ENCODE data around the gene TARS1.

TARS1 gene

DNA sequence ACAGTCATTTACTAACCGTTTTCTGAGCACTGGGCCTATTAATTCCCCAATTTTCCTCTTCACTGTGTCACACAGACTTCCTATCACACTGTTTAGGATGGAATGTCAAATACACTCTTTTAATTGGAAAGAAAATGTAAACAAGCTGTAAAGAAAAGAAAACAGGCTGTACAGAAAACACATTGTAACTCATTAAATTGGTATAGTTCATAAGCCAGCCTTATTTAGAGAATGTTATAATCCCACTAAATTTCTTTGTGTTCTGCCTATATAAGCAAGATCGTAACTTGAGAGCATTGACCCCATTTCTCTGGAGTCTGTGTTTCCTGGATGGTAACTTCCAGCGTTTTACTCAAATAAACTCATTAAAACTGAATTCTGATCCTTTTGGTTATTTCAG is 46.5 kb downstream of the TARS1 start:
- no peak for DNase-seq (ENCODE audit: low spot score)
- TF ChIP-seq, protein P1, sequence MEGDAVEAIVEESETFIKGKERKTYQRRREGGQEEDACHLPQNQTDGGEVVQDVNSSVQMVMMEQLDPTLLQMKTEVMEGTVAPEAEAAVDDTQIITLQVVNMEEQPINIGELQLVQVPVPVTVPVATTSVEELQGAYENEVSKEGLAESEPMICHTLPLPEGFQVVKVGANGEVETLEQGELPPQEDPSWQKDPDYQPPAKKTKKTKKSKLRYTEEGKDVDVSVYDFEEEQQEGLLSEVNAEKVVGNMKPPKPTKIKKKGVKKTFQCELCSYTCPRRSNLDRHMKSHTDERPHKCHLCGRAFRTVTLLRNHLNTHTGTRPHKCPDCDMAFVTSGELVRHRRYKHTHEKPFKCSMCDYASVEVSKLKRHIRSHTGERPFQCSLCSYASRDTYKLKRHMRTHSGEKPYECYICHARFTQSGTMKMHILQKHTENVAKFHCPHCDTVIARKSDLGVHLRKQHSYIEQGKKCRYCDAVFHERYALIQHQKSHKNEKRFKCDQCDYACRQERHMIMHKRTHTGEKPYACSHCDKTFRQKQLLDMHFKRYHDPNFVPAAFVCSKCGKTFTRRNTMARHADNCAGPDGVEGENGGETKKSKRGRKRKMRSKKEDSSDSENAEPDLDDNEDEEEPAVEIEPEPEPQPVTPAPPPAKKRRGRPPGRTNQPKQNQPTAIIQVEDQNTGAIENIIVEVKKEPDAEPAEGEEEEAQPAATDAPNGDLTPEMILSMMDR (IDR thresholded peaks at IDR 0.05; ENCODE audit: extremely low read depth, missing control alignments): no peak

DNA sequence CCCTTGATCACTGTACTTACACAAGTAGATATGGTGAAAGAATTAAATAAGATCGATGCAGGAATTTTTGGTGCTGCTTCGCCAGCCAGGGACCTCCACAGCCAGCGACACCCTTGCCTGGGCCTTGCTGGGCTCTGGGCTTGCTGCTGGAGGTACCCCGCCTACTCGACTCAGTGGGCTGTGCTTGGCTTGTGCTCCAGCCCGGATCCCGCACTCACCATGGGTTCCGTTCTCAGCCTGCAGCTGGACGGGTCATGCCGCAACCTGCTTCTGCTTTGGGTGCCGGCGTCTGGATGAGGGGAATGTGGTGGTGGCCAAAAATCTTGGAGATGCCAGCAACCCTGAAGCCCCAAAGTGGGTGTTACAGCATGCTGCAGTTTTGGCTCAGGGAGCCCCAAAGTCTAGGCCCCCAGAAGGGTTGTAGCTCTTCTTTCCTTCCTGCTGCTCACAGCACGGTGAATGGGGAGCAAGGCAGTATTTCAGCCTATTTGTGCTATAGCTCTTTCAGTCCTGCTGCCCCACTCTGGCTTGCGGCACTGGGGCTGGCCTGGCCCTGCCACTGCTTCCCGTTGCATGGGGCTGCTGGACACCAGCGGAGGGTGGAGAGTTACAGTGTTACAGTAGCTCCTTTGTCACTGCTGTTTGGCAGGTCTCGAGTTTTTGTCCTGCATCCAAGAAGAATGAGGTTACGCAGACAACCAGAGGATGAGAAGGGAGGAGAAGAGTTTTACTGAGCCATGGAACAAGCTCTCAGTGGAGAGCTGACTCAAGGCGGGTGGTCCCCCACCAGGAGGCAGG is 48.0 kb downstream of the TARS1 start:
- no peak for DNase-seq (ENCODE audit: low spot score)
- TF ChIP-seq, protein P1 (IDR thresholded peaks at IDR 0.05; ENCODE audit: extremely low read depth, missing control alignments): no peak

DNA sequence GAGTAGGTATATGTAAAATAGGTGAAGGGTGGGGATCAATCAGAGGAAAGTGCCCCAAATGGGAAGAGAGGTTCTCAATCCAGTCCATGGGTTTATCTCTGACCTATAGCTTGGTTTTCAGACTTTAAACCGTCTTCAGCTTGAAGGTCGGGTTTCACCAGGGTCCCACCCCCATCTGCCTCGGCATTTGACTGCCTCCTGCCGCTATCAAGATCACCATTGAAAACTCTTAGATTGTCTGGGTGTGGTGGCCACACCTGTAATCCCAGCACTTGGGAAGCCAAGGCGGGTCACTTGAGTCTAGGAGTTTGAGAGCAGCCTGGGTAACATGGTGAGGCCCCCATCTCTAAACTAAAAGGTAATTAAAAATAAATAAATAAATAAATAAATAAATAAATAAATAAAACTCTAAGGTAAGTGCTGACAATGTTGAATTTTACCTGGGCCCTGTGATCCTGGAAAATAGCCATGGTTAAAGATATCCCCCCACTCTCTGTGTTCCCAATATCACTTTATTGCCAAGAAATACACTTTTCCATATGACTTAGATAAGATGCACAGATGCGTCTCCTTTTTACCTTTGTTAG is 48.8 kb downstream of the TARS1 start:
- TF ChIP-seq, protein P1 (IDR thresholded peaks at IDR 0.05; ENCODE audit: extremely low read depth, missing control alignments): no peak
- no peak for DNase-seq (ENCODE audit: low spot score)

DNA sequence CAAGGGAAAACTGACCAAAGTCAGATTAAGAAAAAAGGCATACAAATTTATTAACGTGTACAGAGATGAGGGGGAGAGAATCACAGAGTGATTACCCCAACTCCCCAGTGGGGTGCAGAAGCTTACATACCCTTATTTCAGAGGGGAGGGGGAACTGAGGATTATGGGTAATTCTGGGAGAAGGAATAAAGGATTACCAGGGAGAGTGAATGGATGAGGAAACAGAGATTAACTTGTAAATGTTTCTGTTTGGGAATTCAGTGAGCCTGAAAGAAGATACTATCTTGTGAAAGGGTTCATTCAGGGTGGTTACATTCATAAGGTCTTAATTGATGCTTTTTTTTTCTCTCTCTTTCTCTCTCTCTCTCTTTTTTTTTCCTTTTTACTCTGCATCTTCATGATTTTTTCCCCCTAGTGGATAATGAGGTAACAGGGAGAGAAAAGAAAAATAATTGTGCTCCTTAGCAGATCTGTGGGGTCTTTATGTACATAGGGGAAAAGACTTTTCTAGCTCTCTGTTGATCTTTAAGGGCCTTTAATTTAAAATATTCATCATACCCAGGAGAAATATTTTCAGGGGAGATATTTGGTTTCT is 49.4 kb downstream of the TARS1 start:
- TF ChIP-seq, protein P1 (IDR thresholded peaks at IDR 0.05; ENCODE audit: extremely low read depth, missing control alignments): no peak
- DNase-seq (ENCODE audit: low spot score): no peak

DNA sequence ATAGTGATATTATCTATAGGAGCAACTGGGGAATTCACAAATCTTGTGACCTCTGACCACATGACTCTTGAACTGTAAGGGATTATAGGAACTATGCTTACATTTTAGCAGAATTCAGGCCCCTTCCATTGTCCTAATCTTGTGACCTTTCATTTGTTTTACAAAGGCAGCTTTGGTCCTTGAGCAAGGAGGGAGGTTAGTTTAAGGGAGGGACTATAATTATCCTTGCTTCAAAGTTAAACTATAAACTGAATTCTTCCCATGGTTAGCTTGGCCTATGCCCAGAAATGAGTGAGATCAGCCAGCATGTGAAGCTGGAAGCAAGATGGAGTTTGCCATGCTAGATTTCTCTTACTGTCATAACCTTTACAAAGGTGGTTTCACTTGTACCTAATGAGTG is 51.2 kb downstream of the TARS1 start:
- TF ChIP-seq, protein P1 (IDR thresholded peaks at IDR 0.05; ENCODE audit: extremely low read depth, missing control alignments): no peak
- DNase-seq (ENCODE audit: low spot score): no peak

DNA sequence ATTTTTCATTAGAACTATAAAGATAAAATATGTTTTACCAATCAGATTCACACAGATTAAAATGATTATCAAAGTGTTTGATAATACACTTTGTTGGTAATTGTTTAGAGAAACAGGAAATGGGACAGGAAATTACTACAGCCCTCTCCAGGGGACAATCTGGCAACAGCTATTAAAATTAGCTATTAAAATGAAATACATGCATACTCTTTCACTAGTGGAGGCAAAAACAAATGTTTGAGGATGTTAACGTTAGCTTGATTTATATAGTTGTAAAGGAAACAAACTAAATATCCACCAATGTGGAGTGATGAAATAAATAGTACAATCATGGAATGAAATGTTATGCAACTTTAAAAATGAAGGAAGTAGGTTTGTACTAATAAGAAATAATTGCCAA is 53.7 kb downstream of the TARS1 start:
- no peak for DNase-seq (ENCODE audit: low spot score)
- TF ChIP-seq, protein P1 (IDR thresholded peaks at IDR 0.05; ENCODE audit: extremely low read depth, missing control alignments): no peak

DNA sequence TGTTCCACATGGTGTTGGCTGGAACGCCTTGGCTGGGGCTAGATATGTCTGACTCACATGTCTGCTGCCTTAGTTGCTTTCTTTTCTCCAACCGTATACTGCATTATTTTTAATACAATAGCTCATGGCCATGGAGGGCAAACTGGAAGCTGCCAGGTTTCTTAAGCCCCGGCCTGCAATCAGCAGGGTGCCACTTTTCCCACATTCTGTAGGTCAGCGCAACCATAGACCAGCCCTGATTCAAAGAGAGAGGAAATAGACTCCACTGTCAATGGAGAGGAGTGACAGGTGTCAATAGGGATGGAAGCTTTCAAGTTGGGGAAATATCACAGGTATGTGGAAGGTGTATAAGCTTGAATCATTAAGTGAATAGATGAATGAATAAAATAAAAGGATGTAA is 60.5 kb downstream of the TARS1 start:
- no peak for DNase-seq (ENCODE audit: low spot score)
- TF ChIP-seq, protein P1 (IDR thresholded peaks at IDR 0.05; ENCODE audit: extremely low read depth, missing control alignments): no peak

All from GM20000 (cell line).